ENCODE measurements around the gene ADCY5. TPM values are rescaled to one million over a fixed set of nuclear protein-coding genes. Genes with fewer than 3 reads are reported as not detected.

The ADCY5 gene
- total RNA-seq, 1 donor from 2014 or later = 0.67 TPM

GRCh38 chr3:123295901-123296250 lies 153.0 kb downstream of the ADCY5 start:
- Histone ChIP-seq H3K4me3 (ENCODE audit: low read depth, low read length) (no peak overlapping the region), H3K27me3 (ENCODE audit: control insufficient read depth, insufficient read depth, low read length) (peaks cover 16% of the 10 kb centered on the region), H3K36me3 (ENCODE audit: control insufficient read depth, insufficient read depth, low read length) (no peaks in the 10 kb centered on the region)
- no peak for TF ChIP-seq CTCF (IDR thresholded peaks at IDR 0.05; ENCODE audit: insufficient read depth, low read length, poor library complexity, severe bottlenecking)
- no peak for DNase-seq (ENCODE audit: low read depth)

GRCh38 chr3:123295171-123295900 lies 153.6 kb downstream of the ADCY5 start:
- H3K36me3 ChIP-seq (ENCODE audit: control insufficient read depth, insufficient read depth, low read length) = no peaks in the 10 kb centered on the region
- H3K27me3 ChIP-seq (ENCODE audit: control insufficient read depth, insufficient read depth, low read length) = peaks cover 16% of the 10 kb centered on the region
- DNase-seq (ENCODE audit: low read depth) = no peak
- TF ChIP-seq CTCF (IDR thresholded peaks at IDR 0.05; ENCODE audit: insufficient read depth, low read length, poor library complexity, severe bottlenecking) = no peak
- H3K4me3 ChIP-seq (ENCODE audit: low read depth, low read length) = no peak overlapping the region

GRCh38 chr3:123294296-123294938 lies 154.5 kb downstream of the ADCY5 start:
- H3K4me3 ChIP-seq (ENCODE audit: low read depth, low read length) = no peak overlapping the region
- no peak for TF ChIP-seq CTCF (IDR thresholded peaks at IDR 0.05; ENCODE audit: insufficient read depth, low read length, poor library complexity, severe bottlenecking)
- no peak for DNase-seq (ENCODE audit: low read depth)
- peaks cover 13% of the 10 kb centered on the region for H3K27me3 ChIP-seq (ENCODE audit: control insufficient read depth, insufficient read depth, low read length)
- no peaks in the 10 kb centered on the region for H3K36me3 ChIP-seq (ENCODE audit: control insufficient read depth, insufficient read depth, low read length)

GRCh38 chr3:123292321-123293310 lies 156.3 kb downstream of the ADCY5 start:
- no peak for DNase-seq (ENCODE audit: low read depth)
- Histone ChIP-seq H3K27me3 (ENCODE audit: control insufficient read depth, insufficient read depth, low read length) (peaks cover 13% of the 10 kb centered on the region), H3K4me3 (ENCODE audit: low read depth, low read length) (no peak overlapping the region), H3K36me3 (ENCODE audit: control insufficient read depth, insufficient read depth, low read length) (no peaks in the 10 kb centered on the region)
- TF ChIP-seq CTCF (IDR thresholded peaks at IDR 0.05; ENCODE audit: insufficient read depth, low read length, poor library complexity, severe bottlenecking) = no peak

- H3K4me3 ChIP-seq (ENCODE audit: low read depth, low read length) = no peak overlapping the region
- no peak for TF ChIP-seq CTCF (IDR thresholded peaks at IDR 0.05; ENCODE audit: insufficient read depth, low read length, poor library complexity, severe bottlenecking)
- DNase-seq (ENCODE audit: low read depth) = no peak
- H3K27me3 ChIP-seq (ENCODE audit: control insufficient read depth, insufficient read depth, low read length) = peaks cover 10% of the 10 kb centered on the region
- H3K36me3 ChIP-seq (ENCODE audit: control insufficient read depth, insufficient read depth, low read length) = no peaks in the 10 kb centered on the region
These were observed 157.5 kb downstream of the ADCY5 start for GRCh38 chr3:123291404-123291803.

Data from kidney epithelial cell (primary cell).